ENCODE data around the gene CHCHD3.

Gene CHCHD3

DNA sequence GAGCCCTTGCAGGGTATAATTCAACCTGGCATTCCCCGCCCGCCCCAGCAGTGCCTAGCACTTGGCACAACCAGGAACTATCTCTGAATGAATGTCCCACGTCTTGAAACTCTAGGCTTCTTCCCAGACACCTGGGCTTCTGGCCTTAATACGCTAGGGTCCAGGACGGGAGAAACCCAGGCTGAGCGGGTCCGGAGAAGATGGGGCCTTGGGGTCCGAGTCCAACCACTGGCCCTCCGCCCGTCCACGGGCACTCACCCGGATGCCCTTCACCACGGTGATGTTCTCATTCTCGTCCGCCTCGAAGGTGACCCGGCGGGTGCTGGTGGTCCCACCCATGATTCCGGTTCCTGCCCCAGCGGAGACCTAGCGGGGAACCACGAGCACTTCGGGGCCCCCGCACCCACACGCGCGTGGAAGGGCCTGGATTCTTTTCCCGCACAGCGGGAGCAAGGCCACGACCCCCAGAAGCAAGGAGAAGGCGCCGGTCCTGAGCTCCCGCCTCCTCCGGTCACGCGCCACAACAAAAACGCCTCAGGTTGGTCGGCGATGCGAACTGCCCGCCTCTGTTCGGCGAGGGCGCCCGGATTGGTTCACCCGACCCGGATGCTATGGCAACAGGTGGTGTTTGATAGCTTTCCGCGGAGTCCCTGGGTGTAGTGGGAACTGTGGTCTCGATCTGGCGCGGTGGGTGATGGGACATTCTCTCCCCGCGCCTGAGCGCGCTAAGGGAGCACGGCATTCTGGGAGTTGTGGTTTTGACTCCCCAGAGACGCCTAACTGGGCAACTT, at the start of gene CHCHD3:
CHCHD3 (minus strand) TSS at position 492 of the 791 bp plus-strand sequence; CDS start at position 339, 153 bp downstream.
- ATAC-seq = peak; percentile 100
- Mint-ChIP-seq H3K36me3 (peaks cover 16% of the 10 kb centered on the region), H3K4me1 (peaks cover 36% of the 10 kb centered on the region), H3K27ac (peak within 1 kb of the TSS; percentile 89), H3K27me3 (peaks cover 12% of the 10 kb centered on the region), H3K9me3 (no peaks in the 10 kb centered on the region), H3K4me3 (peak within 1 kb of the TSS; percentile 95)

DNA sequence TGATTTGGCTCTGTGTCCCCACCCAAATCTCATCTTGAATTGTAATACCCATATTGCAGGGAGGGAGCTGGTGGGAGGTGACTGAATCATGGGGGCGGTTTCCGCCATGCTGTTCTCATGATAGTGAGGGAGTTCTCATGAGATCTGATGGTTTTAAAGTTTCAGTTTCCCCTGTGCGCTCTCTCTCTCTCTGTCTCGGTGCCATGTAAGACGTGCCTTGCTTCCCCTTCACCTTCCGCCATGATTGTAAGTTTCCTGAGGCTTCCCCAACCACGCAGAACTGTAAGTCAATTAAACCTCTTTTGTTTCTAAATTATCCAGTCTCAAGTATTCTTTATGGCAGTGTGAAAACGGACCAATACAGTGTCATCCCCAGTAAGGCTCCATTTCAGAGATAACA, 48.3 kb upstream of the CHCHD3 start:
- peaks cover 8% of the 10 kb centered on the region for H3K27me3 Mint-ChIP-seq
- no peaks in the 10 kb centered on the region for H3K4me1 Mint-ChIP-seq
- ATAC-seq = no peak
- H3K4me3 Mint-ChIP-seq = no peak overlapping the region
- H3K36me3 Mint-ChIP-seq = no peaks in the 10 kb centered on the region
- H3K27ac Mint-ChIP-seq = no peak overlapping the region
- H3K9me3 Mint-ChIP-seq = peaks cover 3% of the 10 kb centered on the region

- no peak for ATAC-seq
- Mint-ChIP-seq H3K4me1 (no peaks in the 10 kb centered on the region), H3K4me3 (no peak overlapping the region), H3K36me3 (no peaks in the 10 kb centered on the region), H3K27me3 (peaks cover 8% of the 10 kb centered on the region), H3K9me3 (peaks cover 3% of the 10 kb centered on the region), H3K27ac (no peak overlapping the region)
Measured at GRCh38 chr7:133126422-133126821, 44.5 kb upstream of the CHCHD3 start.

DNA sequence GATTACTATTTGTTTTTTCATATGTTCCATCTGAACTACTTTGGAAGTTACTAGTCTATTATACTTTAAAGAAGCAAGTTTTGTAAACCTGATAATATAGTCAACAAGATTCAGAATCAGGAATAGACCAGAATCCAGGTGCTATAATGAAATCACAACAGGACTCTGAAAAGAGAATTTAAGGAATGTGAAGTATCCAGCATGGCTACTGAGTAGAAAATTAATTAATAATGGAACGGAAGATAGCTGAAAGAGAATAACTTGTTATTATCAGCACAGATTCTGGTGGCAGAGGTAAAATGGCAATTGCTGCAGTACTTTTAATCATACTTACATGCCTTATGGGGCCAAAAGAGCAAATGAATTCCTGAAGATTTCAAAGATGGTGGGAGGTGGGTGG, 43.1 kb upstream of the CHCHD3 start:
- no peak for ATAC-seq
- no peak overlapping the region for H3K27ac Mint-ChIP-seq
- no peaks in the 10 kb centered on the region for H3K36me3 Mint-ChIP-seq
- no peaks in the 10 kb centered on the region for H3K4me1 Mint-ChIP-seq
- no peak overlapping the region for H3K4me3 Mint-ChIP-seq
- no peaks in the 10 kb centered on the region for H3K9me3 Mint-ChIP-seq
- H3K27me3 Mint-ChIP-seq = peaks cover 8% of the 10 kb centered on the region

GRCh38 chr7:133121175-133121844, 39.4 kb upstream of the CHCHD3 start:
- H3K9me3 Mint-ChIP-seq = no peaks in the 10 kb centered on the region
- H3K27me3 Mint-ChIP-seq = peaks cover 13% of the 10 kb centered on the region
- H3K4me1 Mint-ChIP-seq = no peaks in the 10 kb centered on the region
- H3K36me3 Mint-ChIP-seq = no peaks in the 10 kb centered on the region
- no peak overlapping the region for H3K4me3 Mint-ChIP-seq
- ATAC-seq = peak; percentile 16
- no peak overlapping the region for H3K27ac Mint-ChIP-seq

DNA sequence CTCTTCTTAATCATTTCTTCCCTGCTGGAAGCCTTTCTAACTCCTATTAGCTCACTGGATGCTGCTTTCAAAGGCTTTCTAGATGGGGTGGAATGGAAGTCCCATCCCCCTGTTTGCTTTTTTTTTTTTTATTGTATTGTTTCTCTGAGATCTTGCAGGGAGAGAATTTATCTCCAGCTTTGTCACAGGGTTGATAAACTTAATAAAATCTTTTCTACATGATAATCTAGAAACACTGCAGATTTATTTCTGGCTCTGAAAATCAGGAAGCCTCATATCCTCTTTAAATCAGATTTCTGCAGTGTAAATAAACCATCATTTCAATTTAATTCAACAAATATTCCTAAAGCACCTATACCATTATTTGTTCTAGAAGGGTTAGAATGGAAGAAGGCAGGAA, 37.2 kb upstream of the CHCHD3 start:
- no peak overlapping the region for H3K27ac Mint-ChIP-seq
- no peaks in the 10 kb centered on the region for H3K36me3 Mint-ChIP-seq
- H3K27me3 Mint-ChIP-seq = peaks cover 33% of the 10 kb centered on the region
- no peak for ATAC-seq
- no peak overlapping the region for H3K4me3 Mint-ChIP-seq
- H3K9me3 Mint-ChIP-seq = no peaks in the 10 kb centered on the region
- H3K4me1 Mint-ChIP-seq = no peaks in the 10 kb centered on the region

GRCh38 chr7:133118261-133118660, 36.4 kb upstream of the CHCHD3 start:
- Mint-ChIP-seq H3K4me1 (no peaks in the 10 kb centered on the region), H3K27ac (no peak overlapping the region), H3K4me3 (no peak overlapping the region), H3K27me3 (peaks cover 42% of the 10 kb centered on the region), H3K9me3 (no peaks in the 10 kb centered on the region), H3K36me3 (no peaks in the 10 kb centered on the region)
- ATAC-seq = no peak

GRCh38 chr7:133117452-133117851, 35.6 kb upstream of the CHCHD3 start:
- Mint-ChIP-seq H3K9me3 (no peaks in the 10 kb centered on the region), H3K27me3 (peaks cover 50% of the 10 kb centered on the region), H3K4me1 (no peaks in the 10 kb centered on the region), H3K36me3 (no peaks in the 10 kb centered on the region), H3K4me3 (no peak overlapping the region), H3K27ac (no peak overlapping the region)
- no peak for ATAC-seq

DNA sequence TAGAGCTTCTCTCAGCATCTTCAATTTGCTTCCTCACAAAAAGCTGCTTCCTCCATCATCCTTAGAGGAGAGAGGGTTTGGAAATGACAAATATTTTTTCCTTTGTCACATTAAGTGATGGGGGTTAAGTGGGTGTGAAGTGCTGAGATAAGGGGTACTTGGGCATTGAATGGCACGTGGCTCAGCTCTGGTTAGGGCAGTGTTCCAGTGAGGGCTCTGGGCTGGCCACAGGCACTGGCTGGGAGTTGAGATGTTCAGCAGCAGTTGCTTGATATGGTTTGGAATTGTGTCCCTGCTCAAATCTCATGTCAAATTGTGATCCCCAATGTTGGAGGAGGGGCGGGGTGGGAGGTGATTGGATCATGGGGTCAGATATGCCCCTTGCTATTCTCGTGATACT, 33.7 kb upstream of the CHCHD3 start:
- Mint-ChIP-seq H3K27ac (no peak overlapping the region), H3K4me3 (no peak overlapping the region), H3K4me1 (no peaks in the 10 kb centered on the region), H3K27me3 (peaks cover 58% of the 10 kb centered on the region), H3K9me3 (no peaks in the 10 kb centered on the region), H3K36me3 (no peaks in the 10 kb centered on the region)
- ATAC-seq = no peak

- Mint-ChIP-seq H3K4me1 (peaks cover 4% of the 10 kb centered on the region), H3K4me3 (no peak overlapping the region), H3K36me3 (no peaks in the 10 kb centered on the region), H3K27me3 (peaks cover 63% of the 10 kb centered on the region), H3K27ac (no peak overlapping the region), H3K9me3 (peaks cover 3% of the 10 kb centered on the region)
- ATAC-seq = peak; percentile 62
Measured at GRCh38 chr7:133114519-133114918, 32.6 kb upstream of the CHCHD3 start.

DNA sequence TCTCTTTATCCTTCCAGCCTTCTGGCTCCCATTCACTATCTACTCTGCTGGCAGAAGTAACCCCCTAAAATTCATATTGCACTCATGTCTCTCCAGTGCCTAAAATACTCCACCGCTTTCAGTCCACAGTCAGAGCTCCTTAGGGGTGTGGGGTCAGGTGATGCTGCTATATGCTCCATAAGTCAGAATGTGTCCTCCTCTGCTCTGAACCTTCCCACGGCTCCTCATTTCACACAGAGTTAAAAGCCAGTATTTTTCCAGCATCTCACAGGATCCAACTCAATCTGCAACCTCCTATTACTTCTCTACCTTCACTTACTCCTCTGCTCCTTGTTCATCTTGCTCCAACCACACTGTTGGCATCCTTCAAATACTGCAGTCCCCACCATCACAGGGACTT, 31.1 kb upstream of the CHCHD3 start:
- no peak overlapping the region for H3K27ac Mint-ChIP-seq
- peaks cover 5% of the 10 kb centered on the region for H3K4me1 Mint-ChIP-seq
- ATAC-seq = no peak
- peaks cover 78% of the 10 kb centered on the region for H3K27me3 Mint-ChIP-seq
- H3K36me3 Mint-ChIP-seq = no peaks in the 10 kb centered on the region
- H3K9me3 Mint-ChIP-seq = peaks cover 4% of the 10 kb centered on the region
- no peak overlapping the region for H3K4me3 Mint-ChIP-seq

DNA sequence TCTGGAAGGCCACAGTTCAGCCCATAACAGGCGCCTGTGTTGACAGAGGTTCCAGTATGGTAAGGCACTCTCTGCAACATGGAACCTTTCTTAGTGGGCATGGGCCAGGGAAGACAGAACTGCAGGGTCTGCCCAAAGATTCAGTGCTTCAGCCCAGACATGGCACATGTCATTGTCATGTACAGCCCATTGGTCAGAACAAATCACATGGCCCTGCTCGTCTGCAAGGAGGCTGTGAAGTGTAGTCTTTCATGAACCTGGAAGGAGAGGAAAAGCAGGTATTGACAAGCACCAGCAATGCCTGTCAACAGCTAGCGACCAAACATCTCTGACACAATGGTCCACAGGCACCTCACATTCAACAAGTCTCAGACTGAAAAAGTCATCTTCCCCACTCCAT, 30.4 kb upstream of the CHCHD3 start:
- Mint-ChIP-seq H3K9me3 (peaks cover 4% of the 10 kb centered on the region), H3K36me3 (no peaks in the 10 kb centered on the region), H3K4me3 (no peak overlapping the region), H3K27me3 (peaks cover 80% of the 10 kb centered on the region), H3K27ac (no peak overlapping the region), H3K4me1 (peaks cover 5% of the 10 kb centered on the region)
- ATAC-seq = no peak

GRCh38 chr7:133110312-133110711, 28.4 kb upstream of the CHCHD3 start:
- Mint-ChIP-seq H3K36me3 (no peaks in the 10 kb centered on the region), H3K4me3 (no peak overlapping the region), H3K4me1 (peaks cover 5% of the 10 kb centered on the region), H3K27me3 (peaks cover 76% of the 10 kb centered on the region), H3K27ac (no peak overlapping the region), H3K9me3 (peaks cover 4% of the 10 kb centered on the region)
- ATAC-seq = no peak

GRCh38 chr7:133109816-133110215, 27.9 kb upstream of the CHCHD3 start:
- Mint-ChIP-seq H3K4me3 (no peak overlapping the region), H3K4me1 (peaks cover 5% of the 10 kb centered on the region), H3K27me3 (peaks cover 72% of the 10 kb centered on the region), H3K9me3 (peaks cover 4% of the 10 kb centered on the region), H3K36me3 (no peaks in the 10 kb centered on the region), H3K27ac (no peak overlapping the region)
- no peak for ATAC-seq

GRCh38 chr7:133108023-133108422, 26.1 kb upstream of the CHCHD3 start:
- peaks cover 5% of the 10 kb centered on the region for H3K4me1 Mint-ChIP-seq
- H3K9me3 Mint-ChIP-seq = peaks cover 4% of the 10 kb centered on the region
- no peaks in the 10 kb centered on the region for H3K36me3 Mint-ChIP-seq
- H3K27me3 Mint-ChIP-seq = peaks cover 55% of the 10 kb centered on the region
- no peak overlapping the region for H3K4me3 Mint-ChIP-seq
- ATAC-seq = no peak
- H3K27ac Mint-ChIP-seq = no peak overlapping the region

Data from stimulated activated memory B cell treated with anti-CD40 and anti-IgM and Interleukin-4, amounts not matched to agents 10 μg/mL and 1 μg/mL and 100 μg/mL, for 72 hours (primary cell).